ENCODE results near the gene CLIP3. TPM values are rescaled to one million over a fixed set of nuclear protein-coding genes. Genes with fewer than 3 reads are reported as not detected.
A peak's percentile ranks its signal among the peaks of the same experiment; 100 is the strongest.
"Not testable (repeated sequence)": the region's sequence is repeated elsewhere in the genome, so short reads cannot be mapped to it uniquely, and the experiment has no call there.

Gene CLIP3
- total RNA-seq, 1 experiment from 2014 or later, result 0.45 TPM

GRCh38 chr19:36049080-36049698, 16.5 kb upstream of the CLIP3 start:
- DNase-seq (ENCODE audit: low read depth), result no peak

DNA sequence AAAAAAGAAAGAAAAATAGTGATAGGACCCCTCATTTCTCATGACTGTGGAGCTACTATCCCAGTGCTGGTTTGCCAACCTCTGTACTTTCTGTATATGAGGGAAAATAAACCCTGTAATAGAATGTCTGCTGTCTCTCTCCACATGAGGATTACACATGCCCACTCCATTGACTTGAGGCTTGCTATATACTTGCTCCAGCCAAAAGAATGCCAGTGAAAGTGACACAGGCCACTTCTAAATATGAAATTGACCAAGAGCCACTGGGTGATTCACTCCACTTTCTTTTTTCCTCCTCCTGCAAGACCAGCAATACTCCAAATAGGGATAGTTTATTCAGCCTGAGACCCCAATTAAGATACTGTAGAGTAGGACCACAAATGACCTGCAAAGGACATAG, 15.2 kb upstream of the CLIP3 start:
- no peak for DNase-seq (ENCODE audit: low read depth)

DNA sequence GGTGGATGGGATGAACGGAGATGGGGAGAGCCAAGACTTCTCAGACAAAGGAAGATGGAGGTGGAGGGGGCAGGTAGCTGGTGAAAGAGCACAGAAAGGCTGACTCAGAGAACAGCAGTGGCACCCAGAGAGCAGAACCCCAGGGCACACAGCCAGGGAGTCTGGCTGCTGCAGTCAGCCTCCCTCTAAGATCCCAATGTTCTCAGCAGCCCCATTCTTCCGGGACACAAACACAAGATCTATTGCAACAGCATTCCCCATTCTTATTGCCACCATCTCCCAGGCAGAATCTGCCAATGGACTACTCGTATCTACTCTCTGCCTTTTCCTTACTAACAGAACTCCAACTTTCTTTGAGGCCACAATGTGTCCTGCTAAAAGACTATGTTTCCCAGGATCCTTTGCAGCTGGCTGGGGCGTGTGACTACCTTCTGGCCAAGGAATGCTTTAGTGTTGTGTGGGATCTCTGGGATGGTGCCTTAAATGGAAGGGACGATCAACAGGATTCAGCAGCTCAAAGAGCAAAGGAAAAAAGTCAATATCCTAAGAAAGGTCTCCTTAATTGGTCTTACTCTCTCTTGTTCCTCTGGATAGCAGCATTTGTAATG, 13.9 kb upstream of the CLIP3 start:
- DNase-seq (ENCODE audit: low read depth), result no peak

- DNase-seq (ENCODE audit: low read depth), result no peak
Measured at GRCh38 chr19:36043952-36044351, 11.3 kb upstream of the CLIP3 start.

- no peak for DNase-seq (ENCODE audit: low read depth)
Measured at GRCh38 chr19:36041831-36042230, 9.2 kb upstream of the CLIP3 start.

- not testable (repeated sequence) for DNase-seq (ENCODE audit: low read depth)
Measured at GRCh38 chr19:36041092-36041491, 8.4 kb upstream of the CLIP3 start.

DNA sequence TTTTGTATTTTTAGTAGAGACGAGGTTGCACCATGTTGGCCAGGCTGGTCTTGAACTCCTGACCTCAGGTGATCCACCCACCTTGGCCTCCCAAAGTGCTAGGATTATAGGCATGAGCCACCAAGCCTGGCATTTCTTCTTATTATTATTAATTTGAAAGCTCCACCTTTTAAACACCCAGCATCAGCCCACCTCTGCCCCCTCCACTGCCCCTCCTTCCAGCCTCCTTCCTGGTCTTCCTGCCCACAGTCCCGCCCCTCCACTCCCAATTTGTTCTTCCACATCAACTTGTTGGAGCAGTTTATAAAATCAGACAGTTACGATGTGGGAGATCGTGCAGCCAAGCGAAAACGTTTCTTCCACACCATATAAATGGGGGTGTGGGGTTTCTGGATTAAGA, 7.8 kb upstream of the CLIP3 start:
- no peak for DNase-seq (ENCODE audit: low read depth)

GRCh38 chr19:36031308-36031707, 1.4 kb downstream of the CLIP3 start:
- no peak for DNase-seq (ENCODE audit: low read depth)

- no peak for DNase-seq (ENCODE audit: low read depth)
Measured at GRCh38 chr19:36030264-36031148, 2.2 kb downstream of the CLIP3 start.

DNA sequence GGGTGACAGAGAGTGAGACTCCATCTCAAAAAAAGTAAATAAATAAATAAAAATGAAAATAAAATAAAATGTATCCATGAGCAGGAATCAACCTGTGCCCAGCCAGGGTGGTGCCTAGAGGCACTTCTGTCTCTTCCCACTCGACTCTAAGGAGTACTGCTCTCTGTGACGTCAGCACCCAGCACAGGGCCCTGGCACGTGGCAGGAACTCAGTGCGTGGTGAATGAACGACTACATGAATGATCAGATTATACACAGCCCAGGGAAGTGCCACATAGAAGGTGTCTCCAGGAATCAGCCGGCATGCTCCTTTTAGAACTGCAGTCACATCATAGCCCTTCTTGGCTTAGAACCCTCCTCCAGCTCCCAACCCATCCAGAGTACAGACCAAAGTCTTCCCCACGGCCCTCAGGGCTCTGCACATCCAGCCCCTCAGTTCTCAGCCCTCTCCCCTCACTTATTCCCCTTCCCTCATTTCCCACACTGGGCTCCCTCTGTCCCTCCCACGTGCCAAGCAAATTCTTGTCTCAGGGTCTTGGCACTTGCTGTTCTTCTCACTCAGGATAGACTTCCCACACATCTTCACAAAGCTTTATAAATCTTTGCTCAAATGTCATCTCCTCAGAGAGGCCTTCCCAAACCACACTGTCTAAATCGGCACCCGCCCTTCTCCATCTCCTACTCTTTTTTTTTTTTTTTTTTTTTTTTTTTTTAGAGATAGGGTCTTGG, 4.2 kb downstream of the CLIP3 start:
- DNase-seq (ENCODE audit: low read depth), result no peak

GRCh38 chr19:36027696-36028095, 5.0 kb downstream of the CLIP3 start:
- no peak for DNase-seq (ENCODE audit: low read depth)

DNA sequence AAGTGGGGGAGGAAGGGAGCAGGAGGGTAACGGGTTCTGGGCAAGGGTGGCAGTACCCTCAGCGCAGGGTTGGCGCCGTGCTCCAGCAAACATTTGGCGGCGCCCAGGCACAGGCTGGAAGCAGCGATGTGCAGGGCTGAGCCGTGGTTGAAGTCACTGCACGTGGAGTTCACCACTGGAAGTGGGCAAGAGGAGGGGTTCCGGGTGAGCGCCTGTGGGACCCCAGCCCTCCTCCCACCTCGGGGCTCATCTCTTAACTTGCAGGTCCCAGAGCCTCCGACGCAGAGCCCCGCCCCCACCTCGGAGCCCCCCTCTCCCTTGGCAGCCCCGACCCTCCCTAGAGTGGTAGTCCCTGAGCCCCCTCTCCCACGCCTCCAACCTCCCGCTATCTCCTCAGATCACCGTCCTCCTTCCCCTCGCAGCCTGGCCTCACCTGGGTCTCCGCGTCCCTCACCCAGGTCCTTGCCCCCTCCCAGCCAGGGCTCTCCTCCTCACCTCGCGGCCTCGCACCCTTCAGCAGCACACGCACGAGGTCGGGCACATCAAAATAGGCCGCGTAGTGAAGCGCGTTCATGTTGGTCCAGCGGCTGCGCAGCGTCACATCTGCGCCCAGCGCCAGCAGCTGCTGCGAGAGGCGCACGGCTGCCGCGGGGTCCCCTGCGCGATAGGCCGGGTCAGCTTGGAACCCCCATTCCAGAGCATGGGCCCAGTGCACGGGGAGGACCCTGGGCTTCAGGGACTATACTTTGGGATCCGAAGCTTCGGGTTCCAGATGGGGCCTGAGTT, 6.4 kb downstream of the CLIP3 start:
- DNase-seq (ENCODE audit: low read depth), result no peak

DNA sequence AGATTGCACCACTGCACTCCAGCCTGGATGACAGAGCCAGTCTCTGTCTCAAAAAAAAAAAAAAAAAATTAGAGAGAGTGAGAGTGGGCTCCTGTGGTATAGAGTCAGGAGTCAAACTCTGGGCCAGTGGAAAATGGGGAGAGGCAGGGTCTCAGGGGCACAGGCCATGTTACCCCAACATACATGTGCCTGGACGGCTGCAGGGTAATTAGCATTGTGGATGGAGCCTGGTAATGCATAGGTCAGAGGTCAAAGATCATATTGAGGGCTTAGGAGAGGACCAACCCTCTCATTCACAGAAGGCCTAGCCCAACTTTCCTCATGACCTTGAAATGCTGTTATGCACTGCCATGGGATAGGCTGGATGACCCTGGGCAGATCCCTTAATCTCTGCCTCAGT, 7.1 kb downstream of the CLIP3 start:
- DNase-seq (ENCODE audit: low read depth), result no peak

- no peak for DNase-seq (ENCODE audit: low read depth)
Measured at GRCh38 chr19:36023432-36023831, 9.2 kb downstream of the CLIP3 start.

DNA sequence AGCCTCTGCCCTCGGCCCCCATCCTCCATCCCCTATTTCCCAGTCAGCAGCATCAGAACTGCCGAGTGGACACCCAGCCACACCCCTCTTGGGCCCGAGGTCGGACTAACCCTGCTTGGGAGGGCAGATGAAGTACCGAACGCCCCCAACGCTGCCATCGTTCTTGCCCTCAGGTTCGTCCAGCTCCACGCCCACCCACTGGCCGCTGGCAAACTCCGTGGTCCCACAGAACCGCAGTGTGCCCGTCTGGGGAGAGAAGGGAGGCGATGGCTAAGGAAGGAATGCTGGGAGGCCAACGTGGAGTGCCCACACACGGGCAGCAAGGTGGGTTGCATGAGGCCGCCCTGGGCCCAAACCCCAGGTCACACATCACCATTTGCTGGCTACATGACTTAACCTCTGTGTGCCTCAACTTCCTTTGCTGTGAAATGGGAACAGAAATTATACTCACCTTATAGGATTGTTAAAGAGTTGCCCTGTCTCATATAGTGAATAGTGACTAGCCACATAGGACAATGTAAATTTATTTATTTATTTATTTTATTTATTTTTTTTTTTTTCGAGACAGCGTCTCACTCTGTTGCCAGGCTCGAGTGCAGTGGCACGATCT, 13.5 kb downstream of the CLIP3 start:
- DNase-seq (ENCODE audit: low read depth), result no peak

- peak; percentile 99 for DNase-seq (ENCODE audit: low read depth)
Measured at GRCh38 chr19:36014012-36014924, 18.4 kb downstream of the CLIP3 start, which contains the start of gene ALKBH6. Gene ALKBH6 (minus strand): TSS chr19:36014213. CDS start chr19:36013397, 816 bp downstream.

- DNase-seq (ENCODE audit: low read depth), result no peak
Measured at GRCh38 chr19:36013280-36014011, 19.2 kb downstream of the CLIP3 start.

DNA sequence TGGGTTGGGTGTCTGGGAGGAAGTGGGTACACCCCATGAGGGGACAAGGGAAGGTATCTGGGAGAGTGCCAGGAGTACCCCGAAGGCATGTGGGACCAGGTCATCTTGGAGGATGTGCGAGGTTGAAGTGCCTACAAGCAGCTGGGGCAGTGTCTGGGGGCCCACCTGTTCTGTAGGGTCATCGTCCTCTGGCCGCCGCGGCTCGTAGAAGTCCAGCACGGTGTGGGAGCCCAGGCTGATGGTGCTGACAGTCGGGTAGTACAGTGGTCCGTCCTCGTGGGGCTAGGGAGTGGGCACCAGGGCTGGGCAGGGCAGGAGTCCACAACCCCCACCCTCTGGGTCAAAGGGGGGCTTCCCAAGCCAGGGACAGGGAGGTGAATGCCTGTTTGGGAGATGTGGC, 22.3 kb downstream of the CLIP3 start:
- no peak for DNase-seq (ENCODE audit: low read depth)

Measured in HT1080 (cell line).